Measurements from ENCODE around the gene NEBL.

GRCh38 chr10:20841419-20841818 is 55.7 kb downstream of the NEBL start:
- TF ChIP-seq, protein P1, sequence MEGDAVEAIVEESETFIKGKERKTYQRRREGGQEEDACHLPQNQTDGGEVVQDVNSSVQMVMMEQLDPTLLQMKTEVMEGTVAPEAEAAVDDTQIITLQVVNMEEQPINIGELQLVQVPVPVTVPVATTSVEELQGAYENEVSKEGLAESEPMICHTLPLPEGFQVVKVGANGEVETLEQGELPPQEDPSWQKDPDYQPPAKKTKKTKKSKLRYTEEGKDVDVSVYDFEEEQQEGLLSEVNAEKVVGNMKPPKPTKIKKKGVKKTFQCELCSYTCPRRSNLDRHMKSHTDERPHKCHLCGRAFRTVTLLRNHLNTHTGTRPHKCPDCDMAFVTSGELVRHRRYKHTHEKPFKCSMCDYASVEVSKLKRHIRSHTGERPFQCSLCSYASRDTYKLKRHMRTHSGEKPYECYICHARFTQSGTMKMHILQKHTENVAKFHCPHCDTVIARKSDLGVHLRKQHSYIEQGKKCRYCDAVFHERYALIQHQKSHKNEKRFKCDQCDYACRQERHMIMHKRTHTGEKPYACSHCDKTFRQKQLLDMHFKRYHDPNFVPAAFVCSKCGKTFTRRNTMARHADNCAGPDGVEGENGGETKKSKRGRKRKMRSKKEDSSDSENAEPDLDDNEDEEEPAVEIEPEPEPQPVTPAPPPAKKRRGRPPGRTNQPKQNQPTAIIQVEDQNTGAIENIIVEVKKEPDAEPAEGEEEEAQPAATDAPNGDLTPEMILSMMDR (IDR thresholded peaks at IDR 0.05): no peak
- no peak for TF ChIP-seq POLR2A (IDR thresholded peaks at IDR 0.05)
